HG02763 (cell line): ENCODE results near the gene PAXIP1.

ENCODE experiments used
- ATAC-seq: cut with Tn5 transposase; IDR thresholded peaks from one replicate; pipeline ENCODE4 v1.9.1; 2021; ENCODE audit warnings: mild to moderate bottlenecking, moderate library complexity; ENCODE audit not compliant: unreplicated experiment

The PAXIP1 gene

DNA sequence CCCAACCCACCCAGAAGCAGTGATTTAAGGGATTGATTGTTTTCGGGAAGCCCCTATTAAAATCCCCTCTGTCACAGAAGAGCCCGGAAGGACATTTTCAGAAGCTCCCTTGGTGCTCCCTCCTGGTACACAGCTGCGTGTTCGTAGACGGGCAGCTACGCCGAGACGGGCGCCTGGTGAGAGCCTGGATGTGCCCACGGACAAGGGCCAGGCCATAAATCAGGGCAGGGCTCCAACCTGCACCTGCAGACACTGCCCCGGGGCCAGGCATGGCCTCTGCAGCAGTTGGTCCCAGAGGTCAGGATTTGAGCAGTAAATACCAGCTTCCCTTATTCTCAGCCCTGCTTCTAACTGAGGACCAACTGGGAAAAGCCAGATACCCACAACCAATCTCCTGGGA, 106.8 kb downstream of the PAXIP1 start:
- ATAC-seq, result no peak
